C4-2B (cell line): ENCODE results near the gene PPP1R13B.

Experiments
- ZFX ChIP-seq: fragments of 450-650 bp; IDR thresholded peaks from 2 replicates; pipeline ENCODE4 v1.6.1; 2017
- TF ChIP-seq, protein P1 (sequence below): fragments of 450-650 bp; conservative IDR thresholded peaks from 2 replicates; pipeline ENCODE4 v1.5.1; 2017; ENCODE audit warnings: mild to moderate bottlenecking

DNA sequence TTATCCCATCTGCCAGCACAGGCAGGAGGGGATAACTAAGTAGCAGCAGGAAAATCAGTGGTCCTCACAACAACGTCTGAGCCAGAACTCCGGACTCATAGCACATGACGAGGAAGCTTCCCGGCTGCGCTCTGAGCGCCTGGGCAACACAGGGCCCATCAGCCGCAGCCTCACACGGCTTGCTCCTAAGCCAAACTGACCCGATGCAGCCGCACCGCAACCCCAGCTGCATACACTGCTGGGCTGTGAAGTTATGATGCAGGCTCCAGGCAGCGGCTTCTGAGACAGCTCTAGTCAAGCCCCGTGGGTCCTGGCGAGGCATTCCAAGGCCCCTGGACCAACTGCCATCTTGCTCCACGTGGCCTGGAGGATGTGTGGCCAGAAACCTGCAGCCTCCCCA is 103.7 kb downstream of the PPP1R13B start:
- TF ChIP-seq, protein P1, sequence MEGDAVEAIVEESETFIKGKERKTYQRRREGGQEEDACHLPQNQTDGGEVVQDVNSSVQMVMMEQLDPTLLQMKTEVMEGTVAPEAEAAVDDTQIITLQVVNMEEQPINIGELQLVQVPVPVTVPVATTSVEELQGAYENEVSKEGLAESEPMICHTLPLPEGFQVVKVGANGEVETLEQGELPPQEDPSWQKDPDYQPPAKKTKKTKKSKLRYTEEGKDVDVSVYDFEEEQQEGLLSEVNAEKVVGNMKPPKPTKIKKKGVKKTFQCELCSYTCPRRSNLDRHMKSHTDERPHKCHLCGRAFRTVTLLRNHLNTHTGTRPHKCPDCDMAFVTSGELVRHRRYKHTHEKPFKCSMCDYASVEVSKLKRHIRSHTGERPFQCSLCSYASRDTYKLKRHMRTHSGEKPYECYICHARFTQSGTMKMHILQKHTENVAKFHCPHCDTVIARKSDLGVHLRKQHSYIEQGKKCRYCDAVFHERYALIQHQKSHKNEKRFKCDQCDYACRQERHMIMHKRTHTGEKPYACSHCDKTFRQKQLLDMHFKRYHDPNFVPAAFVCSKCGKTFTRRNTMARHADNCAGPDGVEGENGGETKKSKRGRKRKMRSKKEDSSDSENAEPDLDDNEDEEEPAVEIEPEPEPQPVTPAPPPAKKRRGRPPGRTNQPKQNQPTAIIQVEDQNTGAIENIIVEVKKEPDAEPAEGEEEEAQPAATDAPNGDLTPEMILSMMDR: no peak
- no peak for TF ChIP-seq ZFX
